Hepatocyte (in vitro differentiated cells): ENCODE data around the gene TIGD6.

ENCODE experiments used
- CTCF ChIP-seq: fragments of 200-600 bp; sonication (generic); IDR thresholded peaks from 2 replicates; pipeline ENCODE4 v1.5.1; 2016; ENCODE audit warnings: antibody characterized with exemption, mild to moderate bottlenecking; ENCODE audit not compliant: poor library complexity
- EZH2phosphoT487 ChIP-seq: fragments of 200-600 bp; sonication (generic); IDR thresholded peaks from one replicate; pipeline ENCODE4 v1.6.1; 2018; ENCODE audit warnings: antibody characterized with exemption, mild to moderate bottlenecking, low read depth, moderate library complexity; ENCODE audit not compliant: unreplicated experiment, severe bottlenecking

GRCh38 chr5:150000990-150001659 lies 671 bp upstream of the TIGD6 start:
- TF ChIP-seq CTCF: no peak
- TF ChIP-seq EZH2phosphoT487: no peak
